ENCODE results near the gene CAMKMT.

DNA sequence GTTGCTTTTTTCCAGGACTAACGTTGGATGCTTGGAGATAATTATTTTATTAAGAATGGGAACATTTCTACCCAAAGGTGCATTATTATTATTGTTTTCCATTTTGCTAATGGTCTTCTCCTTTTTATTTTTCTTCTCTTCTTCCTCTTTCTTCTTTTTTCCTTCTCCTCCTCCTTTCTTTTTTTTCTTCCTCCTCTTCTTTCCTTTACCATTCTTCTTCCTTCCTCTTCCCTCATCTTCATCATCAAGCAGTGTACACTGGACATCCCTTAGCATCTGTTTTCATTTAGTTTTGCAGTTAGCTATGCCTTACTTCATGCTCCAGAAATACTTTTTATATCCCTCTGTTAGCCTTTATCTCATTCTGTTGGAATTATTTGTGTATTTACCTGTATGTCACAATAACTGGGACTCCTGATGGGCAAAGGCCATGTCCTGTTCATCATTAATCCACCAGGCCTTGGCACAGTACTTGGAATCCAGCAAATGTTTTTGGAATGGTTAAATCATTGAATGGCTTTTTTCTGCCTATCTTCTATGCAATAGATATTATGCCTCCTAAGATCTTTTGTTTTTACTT is 162.7 kb downstream of the CAMKMT start:
- TF ChIP-seq EZH2phosphoT487 (IDR thresholded peaks at IDR 0.05; ENCODE audit: borderline replicate concordance, low read length) = no peak
- TF ChIP-seq, protein P1, sequence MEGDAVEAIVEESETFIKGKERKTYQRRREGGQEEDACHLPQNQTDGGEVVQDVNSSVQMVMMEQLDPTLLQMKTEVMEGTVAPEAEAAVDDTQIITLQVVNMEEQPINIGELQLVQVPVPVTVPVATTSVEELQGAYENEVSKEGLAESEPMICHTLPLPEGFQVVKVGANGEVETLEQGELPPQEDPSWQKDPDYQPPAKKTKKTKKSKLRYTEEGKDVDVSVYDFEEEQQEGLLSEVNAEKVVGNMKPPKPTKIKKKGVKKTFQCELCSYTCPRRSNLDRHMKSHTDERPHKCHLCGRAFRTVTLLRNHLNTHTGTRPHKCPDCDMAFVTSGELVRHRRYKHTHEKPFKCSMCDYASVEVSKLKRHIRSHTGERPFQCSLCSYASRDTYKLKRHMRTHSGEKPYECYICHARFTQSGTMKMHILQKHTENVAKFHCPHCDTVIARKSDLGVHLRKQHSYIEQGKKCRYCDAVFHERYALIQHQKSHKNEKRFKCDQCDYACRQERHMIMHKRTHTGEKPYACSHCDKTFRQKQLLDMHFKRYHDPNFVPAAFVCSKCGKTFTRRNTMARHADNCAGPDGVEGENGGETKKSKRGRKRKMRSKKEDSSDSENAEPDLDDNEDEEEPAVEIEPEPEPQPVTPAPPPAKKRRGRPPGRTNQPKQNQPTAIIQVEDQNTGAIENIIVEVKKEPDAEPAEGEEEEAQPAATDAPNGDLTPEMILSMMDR (conservative IDR thresholded peaks at IDR 0.05; ENCODE audit: low read depth, low read length) = no peak
- TF ChIP-seq EZH2 (IDR thresholded peaks at IDR 0.05; ENCODE audit: low read length, unreplicated experiment) = no peak

Data from PC-3 (cell line).